ENCODE measurements around the gene DYDC1. TPM values are rescaled to one million over a fixed set of nuclear protein-coding genes. Genes with fewer than 3 reads are reported as not detected.
"Not testable (repeated sequence)": the region's sequence is repeated elsewhere in the genome, so short reads cannot be mapped to it uniquely, and the experiment has no call there.

DYDC1 gene
- not detected for total RNA-seq

DNA sequence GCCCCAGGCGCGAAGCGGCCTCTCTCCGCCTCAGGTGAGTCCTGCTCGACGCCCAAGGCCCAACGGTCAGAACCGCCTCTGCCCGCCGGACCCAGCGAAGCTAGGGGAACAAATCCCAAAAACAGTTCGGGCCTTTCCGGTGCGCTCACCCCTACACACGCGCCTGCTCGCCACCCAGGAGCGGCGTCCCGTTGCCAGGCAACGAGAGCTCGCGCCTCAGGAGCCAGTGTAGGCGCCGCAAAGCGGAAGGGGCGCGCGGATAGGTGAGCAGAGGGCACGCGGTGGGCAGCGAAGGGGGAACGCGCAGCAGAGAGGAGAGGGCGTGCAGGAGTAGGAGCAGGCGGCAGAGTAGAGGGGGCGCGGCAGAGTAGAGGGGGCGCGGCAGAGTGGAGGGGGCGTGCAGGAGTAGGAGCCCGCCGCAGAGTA, at the start of gene DYDC1, which contains the start of gene DYDC2:
TSS of gene DYDC1 (minus strand) at position 193 of the 426 bp plus-strand sequence. CDS start 4,154 bp downstream, outside the sequence.
TSS of gene DYDC2 (plus strand) at position 219 of the 426 bp plus-strand sequence. CDS start 5,663 bp downstream, outside the sequence.
- ATAC-seq (peak; percentile 75), DNase-seq (ENCODE audit: low spot score) (peak; percentile 57)

DNA sequence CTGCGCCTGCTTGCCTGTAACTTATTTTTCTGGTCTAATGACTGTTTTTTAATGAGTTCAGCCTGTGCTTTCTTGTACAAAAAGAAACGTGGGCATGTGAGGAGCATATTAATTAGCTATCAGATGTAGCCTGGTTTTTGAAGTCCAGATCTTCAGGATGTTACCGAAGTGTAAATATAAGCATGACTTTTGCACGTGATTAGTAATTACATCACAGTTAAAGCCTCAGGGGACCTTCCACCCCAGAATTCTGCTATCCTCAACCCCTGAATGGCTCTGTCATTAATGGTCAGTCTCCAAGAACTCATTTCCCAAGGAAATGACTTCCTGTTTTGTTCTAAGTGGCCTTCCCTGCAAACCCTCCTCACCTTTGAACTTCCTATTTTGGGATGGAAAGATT, 49.6 kb upstream of the DYDC1 start:
- no peak for DNase-seq (ENCODE audit: low spot score)
- no peak for ATAC-seq

DNA sequence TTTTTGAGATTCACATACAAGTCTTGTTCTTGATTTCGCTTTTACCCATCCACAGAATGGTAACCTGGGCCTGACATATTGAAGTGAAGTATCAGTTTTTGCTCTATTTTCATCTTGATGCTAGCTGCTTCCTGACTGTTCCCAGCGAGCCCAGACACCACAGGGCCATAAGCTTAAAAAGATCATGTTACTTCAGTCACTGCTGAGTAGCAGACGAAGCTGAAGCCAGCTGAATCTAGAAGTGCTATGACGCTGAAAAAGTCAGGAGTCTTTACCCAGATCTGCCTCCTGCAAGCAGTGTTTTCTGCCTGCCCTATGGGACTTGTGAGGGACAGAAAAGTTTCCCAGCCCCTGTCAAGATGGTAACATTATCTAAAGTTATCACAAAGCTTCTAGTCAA, 49.1 kb upstream of the DYDC1 start:
- ATAC-seq (no peak), DNase-seq (ENCODE audit: low spot score) (no peak)

DNA sequence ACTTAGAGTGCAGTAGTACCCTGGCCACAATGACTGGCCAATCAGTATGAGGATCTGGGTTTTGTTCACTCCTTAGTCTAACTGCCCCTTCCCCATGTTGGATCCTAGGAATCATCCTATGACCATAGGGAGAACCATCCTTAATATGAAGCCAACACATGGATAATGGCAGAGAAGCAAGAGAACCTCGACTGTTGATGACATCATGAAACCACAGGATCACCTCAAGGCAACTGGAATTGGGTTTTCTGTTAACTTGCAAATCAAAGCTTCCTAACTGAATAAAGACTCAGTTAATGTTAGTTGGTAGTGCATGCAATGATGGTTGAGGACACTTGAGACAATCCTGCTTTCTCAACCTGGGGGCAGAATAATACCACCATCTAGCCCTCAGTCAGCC, 48.5 kb upstream of the DYDC1 start:
- no peak for ATAC-seq
- DNase-seq (ENCODE audit: low spot score) = no peak

DNA sequence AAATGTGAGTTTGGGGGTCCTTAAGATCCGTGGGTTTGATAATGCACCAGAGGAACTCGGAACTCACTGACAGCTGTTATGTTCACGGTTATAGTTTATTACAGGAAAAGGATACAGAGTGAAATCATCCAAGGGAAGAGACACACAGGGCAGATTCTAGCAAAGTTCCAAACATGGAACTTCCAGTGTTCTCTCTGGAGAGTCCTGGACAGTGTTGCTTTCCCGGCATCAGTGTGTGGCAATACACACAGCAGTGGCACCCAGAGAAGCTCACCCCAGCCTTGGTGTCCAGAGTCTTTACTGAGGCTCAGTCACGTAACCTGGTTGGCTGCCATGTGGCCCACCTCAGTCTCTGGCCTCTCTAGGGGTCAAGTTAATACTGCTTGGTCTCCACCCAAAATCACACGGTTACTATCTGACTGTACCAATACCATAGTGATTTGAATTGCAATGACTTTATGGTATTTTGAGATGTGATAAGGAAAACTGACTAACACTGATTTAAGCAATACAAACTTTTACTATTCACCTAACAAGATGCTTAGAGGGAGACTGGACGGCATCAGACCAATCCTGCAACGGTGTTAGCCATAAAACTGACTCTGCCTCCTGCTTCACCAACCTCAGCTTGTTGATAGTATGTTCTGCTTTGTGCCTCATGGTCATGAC, 43.7 kb upstream of the DYDC1 start:
- DNase-seq (ENCODE audit: low spot score) (no peak), ATAC-seq (no peak)

DNA sequence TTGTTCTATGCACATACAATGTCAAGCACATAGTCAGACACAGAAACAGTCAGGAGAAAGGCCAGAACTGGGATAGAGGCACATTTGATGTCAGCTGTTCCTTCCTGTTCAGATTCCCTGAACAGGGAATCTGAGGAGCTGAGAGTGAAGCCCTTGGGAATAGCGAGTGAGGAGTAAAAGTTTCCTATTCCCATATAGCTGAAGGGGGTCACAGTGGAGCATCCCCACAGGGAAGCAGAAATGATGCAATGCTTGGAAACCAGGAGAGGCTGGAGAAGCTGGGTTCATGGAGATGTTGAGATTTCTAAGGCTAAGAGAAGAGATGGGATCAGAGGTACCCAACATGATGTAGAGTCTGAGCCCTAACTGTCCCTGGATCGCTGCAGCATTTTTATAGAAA, 40.5 kb upstream of the DYDC1 start:
- ATAC-seq (no peak), DNase-seq (ENCODE audit: low spot score) (no peak)

DNA sequence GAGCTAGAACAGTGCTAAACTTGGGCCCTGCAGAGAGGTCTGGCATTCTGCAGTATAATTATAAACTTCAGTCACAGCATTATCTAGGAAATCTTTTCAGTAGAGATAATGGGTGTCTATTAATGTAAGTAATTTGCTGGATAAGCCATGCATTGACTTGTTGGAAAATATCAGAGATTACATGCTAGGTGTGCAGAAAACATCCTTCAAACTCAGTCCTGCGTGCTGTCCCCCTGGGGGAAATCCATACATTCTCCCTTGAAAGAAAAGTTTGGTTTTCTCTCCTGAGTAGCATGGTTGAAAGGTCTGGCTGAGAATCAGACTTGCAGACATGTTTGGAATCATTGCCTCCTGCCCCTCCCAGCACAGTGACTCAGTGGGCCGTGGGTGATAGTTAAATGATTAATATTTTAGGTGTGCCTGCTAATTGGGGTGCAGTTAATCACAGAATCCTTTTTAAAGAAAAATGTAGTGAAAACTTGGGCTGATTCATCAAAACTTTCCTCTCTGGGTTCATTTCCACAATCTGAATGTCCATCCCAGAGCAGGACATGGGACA, 37.9 kb upstream of the DYDC1 start:
- no peak for ATAC-seq
- DNase-seq (ENCODE audit: low spot score) = no peak

DNA sequence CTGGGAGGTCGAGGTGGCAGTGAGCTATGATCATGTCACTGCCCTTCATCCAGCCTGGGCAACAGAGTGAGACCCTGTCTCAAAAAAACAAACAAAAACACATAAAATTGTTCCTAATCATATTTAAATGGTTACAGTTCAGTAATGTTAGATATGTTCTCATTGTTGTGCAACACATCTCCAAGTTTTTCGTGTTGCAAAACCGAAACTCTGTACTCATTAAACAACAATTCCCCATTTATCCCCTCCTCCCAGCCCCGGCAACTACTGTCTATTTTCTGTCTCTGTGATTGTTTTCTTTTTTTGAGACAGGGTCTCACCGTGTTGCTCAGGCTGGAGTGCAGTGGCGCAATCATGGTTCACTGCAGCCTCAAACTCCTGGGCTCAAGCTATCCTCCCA, 35.7 kb upstream of the DYDC1 start:
- ATAC-seq = peak; percentile 71
- no peak for DNase-seq (ENCODE audit: low spot score)

DNA sequence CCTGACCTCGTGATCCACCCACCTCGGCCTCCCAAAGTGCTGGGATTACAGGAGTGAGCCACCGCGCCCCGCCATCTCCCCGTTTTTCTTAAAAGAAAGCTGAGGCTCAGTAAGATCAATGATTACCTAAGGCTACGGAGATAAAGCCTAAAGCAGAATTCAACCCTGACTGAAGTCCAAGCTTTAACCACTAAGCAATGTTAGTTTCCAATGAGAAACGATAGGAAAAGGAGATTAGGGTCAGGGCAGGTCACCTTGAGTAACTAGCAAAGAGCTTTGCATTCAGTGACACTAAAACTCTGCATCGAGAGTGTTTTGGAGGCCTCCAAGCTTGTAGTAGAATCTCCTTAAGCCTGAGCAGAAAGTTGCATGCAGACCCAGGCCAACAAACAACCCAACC, 34.2 kb upstream of the DYDC1 start:
- DNase-seq (ENCODE audit: low spot score) (no peak), ATAC-seq (no peak)

DNA sequence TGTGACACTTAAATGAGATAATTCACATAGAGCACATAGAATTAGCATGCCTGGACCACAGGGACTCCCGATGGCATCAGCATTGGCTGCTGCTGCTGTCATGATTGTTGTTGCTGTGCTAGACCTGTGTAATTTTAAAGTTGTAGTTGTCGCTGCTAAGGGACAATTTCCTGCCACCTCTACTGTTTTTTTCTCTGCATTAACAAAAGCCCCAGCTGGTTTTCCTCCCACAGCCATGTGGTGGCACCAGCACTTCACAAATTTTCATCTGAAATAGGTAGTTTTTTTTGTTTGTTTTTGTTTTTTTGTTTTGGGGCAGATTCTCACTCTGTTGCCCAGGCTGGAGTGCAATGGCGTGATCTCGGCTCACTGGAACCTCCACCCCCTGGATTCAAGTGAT, 26.4 kb upstream of the DYDC1 start:
- peak; percentile 69 for ATAC-seq
- DNase-seq (ENCODE audit: low spot score) = peak; percentile 57

DNA sequence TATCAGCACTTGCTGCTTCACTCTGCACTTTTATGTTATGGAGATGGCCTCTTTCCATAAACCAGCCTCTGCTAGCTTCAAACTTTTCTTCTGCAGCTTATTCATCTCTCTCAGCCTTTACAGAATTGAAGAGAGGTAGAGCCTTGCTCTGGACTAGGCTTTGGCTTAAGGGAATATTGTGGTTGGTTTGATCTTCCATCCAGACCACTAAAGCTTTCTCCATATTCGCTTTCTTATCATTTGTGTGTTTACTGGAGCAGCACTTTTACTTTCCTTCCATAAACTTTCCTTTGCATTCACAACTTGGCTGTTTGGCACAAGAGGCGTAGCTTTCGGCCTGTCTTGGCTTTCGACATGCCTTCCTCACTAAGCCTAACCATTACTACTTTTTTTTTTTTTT, 23.6 kb upstream of the DYDC1 start:
- DNase-seq (ENCODE audit: low spot score) (no peak), ATAC-seq (no peak)

DNA sequence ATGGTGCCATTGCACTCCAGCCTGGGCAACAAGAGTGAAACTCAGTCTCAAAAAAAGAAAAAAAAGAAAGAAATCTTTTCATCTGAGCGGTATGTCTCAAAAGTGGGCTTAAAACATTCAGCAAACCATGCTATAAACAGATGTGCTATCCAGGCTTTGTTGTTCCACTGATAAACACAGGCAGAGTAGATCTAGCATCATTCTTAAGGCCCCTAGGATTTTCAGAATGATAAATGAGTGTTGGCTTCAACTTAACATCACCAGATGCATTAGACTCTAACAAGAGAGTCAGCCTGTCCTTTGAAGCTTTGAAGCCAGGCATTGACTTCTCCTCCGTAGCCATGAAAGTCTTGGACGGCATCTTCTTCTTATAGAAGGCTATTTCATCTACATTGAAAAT, 23.1 kb upstream of the DYDC1 start:
- ATAC-seq = no peak
- DNase-seq (ENCODE audit: low spot score) = no peak

DNA sequence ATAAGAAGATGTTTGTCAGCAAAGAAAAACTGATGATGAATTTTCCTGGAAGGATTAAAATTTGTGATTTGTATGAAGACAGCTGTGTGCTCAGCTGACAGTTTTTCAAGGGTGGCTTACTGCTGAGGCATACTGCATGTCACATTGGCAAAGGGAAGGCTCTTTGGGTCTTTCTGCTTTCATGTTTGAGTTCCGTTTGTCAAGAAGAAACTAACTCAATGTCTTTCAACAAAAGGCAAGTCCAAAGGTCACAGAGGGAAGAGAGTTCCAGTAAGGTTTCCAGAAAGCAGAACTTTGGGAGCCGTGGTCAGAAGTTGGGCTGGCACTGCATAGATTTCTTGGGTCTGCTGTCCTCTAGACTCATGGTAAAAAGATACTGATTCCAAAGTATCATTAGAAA, 16.9 kb upstream of the DYDC1 start:
- no peak for ATAC-seq
- DNase-seq (ENCODE audit: low spot score) = no peak

DNA sequence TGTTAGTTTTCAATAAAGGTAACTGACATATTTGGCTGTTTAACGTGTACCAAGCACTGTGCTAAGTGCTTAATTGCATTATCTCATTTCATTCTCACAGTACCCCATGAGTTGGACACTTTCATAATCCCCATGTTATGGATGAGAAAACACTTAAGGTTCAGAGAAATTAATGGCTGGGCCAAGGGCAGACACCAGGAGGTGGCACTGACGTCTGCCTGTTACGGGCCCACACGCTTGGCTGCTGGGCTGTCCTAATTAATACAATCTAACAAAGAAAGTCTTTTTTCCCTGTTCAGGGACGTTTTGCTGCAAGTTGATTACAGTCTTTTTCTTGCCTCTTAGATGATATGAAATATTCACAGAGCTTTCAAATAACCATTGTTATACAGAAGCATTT, 16.1 kb upstream of the DYDC1 start:
- DNase-seq (ENCODE audit: low spot score) (no peak), ATAC-seq (no peak)

DNA sequence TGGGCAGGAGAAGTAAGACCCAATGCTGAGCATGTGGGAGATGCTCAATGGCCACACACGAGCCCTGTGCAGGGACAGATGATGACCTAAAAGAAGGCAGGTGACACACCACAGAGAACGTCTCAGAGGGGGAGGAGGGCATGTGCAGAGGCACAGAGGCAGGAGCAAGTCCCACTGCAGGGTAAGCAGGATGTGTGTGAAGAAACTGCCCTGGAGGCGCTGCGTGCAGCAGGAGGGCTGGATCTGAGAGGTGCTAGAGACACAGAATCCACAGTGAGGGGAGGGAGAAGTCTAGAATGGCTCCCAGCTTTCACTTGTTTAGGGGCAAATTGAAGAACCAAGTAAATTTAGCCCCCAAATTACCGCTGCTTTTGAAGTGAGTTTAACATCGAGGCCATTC, 14.9 kb upstream of the DYDC1 start:
- ATAC-seq = no peak
- DNase-seq (ENCODE audit: low spot score) = no peak

DNA sequence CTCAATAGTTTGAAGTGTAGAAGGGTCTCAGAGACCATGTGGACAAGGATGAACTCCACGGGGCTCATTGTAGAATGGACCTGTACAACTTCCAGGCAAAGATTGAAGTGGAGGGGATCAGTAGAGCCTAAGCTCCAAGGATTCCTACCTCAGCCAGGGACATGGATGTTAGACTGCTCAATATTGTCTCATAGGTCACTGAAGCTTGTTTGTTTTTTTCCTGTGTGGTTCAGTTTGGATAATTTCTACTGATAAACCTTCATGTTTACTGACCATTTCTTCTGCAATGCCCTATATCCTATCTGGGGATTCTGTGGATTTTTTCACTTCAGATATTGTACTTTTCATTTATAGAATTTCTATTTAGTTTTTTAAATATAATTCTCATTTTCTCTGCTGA, 9.0 kb upstream of the DYDC1 start:
- DNase-seq (ENCODE audit: low spot score) = no peak
- ATAC-seq = peak; percentile 67

DNA sequence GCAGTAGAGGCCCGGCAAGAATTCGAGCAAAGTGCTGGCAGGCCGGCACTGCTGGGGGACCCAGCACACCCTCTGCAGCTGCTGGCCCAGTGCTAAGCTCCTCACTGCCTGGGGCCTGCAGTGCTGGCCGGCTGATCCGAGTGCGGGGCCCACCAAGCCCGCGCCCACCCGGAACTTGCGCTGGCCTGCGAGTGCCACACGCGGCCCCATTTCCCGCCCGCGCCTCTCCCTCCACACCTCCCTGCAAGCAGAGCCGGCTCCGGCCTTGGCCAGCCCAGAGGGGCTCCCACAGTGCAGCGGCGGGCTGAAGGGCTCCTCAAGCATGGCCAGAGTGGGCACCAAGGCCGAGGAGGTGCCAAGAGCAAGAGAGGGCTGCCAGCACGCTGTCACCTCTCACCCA, 3.1 kb upstream of the DYDC1 start:
- ATAC-seq (no peak), DNase-seq (ENCODE audit: low spot score) (no peak)

DNA sequence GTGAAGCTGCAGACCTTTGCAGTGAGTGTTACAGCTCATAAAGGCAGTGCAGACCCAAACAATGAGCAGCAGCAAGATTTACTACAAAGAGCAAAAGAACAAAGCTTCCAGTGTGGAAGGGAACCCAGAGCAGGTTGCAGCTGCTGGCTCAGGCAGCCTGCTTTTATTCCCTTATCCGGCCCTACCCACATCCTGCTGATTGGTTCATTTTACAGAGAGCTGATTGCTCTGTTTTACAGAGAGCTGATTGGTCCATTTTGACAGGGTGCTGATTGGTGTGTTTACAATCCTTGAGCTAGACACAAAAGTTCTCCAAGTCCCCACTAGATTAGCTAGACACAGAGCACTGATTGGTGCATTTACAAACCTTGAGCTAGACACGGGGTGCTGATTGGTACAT, 2.4 kb upstream of the DYDC1 start:
- ATAC-seq; DNase-seq (ENCODE audit: low spot score): not testable (repeated sequence)

DNA sequence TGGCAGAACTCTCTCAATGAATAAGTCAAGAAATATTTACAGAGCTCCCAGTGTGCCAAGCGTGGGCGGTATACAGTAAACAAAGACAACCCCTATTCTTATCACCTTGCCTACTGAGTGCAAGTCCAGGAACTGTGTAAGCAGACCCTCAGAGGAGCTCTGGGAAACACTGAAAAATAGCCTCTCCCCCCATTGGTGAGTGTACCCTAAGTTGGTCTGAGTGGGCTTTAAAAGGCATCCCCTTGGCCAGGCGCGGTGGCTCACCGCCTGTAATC, 1.2 kb upstream of the DYDC1 start:
- no peak for ATAC-seq
- DNase-seq (ENCODE audit: low spot score) = no peak

DNA sequence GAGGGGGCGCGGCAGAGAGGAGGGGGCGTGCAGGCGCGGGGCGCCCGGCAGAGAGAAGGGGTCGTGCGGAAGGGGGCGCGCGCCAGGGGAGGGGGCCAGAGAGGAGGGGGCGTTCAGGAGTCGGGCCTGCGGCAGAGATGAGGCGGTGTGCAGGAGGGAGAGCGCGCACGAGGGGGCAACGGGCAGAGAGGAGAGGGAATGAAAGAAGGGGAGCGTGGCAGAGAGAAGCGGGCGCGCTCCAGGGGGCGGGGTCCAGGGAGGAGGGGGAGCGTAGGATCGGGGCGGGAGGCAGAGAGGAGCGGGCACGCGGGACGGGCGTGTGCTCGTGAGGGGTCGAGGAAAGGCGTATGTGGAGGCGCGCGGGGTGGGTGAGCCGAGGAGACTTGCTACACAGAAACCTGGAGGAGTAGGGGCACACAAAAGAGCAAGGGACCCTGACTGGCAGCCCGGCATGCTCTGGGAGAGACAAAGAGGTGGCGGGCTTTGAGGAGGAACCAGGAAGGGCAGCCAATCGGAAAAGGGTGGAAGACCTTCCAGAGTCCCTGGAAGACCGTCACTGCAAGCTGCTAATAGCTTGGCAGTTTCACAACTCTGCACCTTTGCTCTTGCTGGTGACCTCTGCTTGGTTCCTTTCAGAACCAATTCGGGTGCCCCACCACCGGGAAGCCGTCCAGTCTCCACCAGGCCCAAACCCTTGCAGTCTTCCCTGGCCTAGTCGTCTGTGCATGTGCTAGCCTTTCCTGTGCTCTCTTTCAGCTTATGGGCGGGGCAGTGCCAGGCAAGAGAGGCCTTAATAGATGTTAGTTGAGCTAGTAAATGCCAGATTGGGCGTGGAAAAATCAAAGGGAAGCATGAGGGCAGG, 665 bp upstream of the DYDC1 start:
- ATAC-seq = peak; percentile 77
- peak; percentile 57 for DNase-seq (ENCODE audit: low spot score)

DNA sequence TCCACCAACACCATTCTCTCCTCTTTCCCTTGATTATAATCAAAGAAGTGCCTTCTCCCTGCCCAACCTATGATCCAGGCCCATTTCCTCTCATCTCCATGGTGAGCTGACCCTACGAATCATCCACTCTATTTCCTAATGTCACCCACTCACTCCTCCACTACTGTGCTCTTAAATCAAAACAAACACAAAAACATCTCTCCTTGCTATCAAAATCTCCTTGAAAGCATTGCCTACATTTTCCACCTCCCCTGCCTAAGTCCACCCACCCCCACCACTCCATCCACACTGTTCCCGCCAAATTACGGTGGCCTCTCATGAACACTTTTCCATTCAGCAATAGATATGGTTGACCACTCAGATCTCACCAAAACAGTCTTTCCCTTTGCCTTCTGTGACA, 5.3 kb downstream of the DYDC1 start:
- ATAC-seq = no peak
- no peak for DNase-seq (ENCODE audit: low spot score)

DNA sequence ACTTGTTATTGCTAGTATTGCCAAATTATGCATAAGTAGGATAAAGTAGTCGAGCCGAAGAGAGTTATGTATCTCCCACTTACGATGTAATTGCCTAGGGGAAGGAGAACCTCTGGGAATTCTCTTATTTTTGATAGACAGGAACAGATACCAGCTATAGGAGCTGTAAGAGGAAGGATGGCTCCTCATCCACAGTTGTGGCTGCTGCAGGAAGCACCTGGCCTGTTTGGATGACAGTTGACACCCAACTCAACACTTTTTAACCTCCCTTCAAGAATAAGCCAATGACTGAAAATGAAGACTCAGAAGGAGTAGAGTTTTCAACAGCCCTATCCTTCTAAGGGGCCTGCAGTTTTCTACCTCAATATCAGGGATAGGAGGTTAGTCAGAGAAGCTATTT, 6.3 kb downstream of the DYDC1 start:
- no peak for DNase-seq (ENCODE audit: low spot score)
- ATAC-seq = no peak
